Forelimb muscle (tissue), 1 donor: Measurements from ENCODE around the gene CLEC16A. TPM values are rescaled to one million over a fixed set of nuclear protein-coding genes. Genes with fewer than 3 reads are reported as not detected.

Experiments
- DNase-seq: peaks from one replicate; pipeline ENCODE4 v3.0.0-alpha.2; 2013; ENCODE audit warnings: low read depth
- polyA plus RNA-seq: library from polyadenylated mRNA; unstranded; fragments of 120-200 nt; gene quantifications from one replicate; pipeline ENCODE4 v1.2.1, GENCODE V29; 2013; ENCODE audit not compliant: insufficient read length

CLEC16A gene
- polyA plus RNA-seq, 1 donor = 14.5 TPM

- no peak for DNase-seq
These were observed 231.5 kb downstream of the CLEC16A start for GRCh38 chr16:11175787-11176341.

- DNase-seq = no peak
These were observed 233.3 kb downstream of the CLEC16A start for GRCh38 chr16:11177578-11178160.

DNA sequence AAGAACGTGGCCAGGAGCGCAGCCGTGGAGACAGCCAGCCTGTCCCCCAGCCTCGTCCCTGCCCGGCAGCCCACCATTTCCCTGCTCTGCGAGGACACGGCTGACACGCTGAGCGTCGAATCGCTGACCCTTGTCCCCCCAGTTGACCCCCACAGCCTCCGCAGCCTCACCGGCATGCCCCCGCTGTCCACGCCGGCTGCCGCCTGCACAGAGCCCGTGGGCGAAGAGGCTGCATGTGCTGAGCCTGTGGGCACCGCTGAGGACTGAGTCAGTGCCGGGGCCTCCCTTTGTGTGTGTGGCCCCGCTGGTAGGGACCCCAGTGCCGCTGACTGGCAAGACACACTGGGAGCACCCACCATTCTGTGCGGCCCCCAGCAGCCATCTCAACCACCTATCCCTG lies 234.1 kb downstream of the CLEC16A start:
- no peak for DNase-seq

DNA sequence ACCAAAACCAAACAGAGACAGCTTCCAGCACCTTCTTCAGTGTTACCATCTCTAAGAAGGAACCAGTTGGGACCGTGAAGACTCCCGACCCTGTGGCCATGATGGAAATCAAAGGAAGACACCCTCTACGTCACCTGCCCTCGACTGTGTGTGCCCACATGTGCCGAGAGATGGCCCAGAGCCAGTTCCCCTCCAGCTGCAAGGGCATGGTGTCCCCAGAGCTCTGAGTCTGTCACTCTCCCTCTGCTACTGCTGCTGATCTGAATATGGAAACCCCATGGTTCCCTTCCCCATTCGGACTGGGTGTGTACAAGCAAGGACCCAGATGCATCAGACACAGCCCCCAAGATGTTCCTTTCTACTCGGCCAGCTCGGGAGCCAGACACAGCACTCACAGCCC lies 235.2 kb downstream of the CLEC16A start:
- DNase-seq = no peak

GRCh38 chr16:11180489-11180888 lies 236.1 kb downstream of the CLEC16A start:
- DNase-seq = no peak

- DNase-seq = no peak
These were observed 237.0 kb downstream of the CLEC16A start for GRCh38 chr16:11181242-11181898.

DNA sequence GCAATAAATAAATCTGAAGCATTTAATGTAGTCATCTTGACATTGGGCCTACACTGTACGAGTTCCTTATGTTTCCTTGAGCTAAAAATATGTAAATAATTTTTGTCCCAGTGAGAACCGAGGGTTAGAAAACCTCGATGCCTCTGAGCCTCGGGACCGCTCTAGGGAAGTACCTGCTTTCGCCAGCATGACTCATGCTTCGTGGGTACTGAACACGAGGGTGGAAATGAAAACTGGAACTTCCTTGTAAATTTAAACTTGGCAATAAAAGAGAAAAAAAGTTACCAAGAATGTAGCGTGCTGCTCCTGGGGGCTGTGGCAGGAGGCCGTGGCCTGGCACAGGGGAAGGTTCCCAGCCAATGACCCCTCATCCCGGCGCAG lies 237.5 kb downstream of the CLEC16A start:
- DNase-seq = no peak

- DNase-seq = no peak
These were observed 238.0 kb downstream of the CLEC16A start for GRCh38 chr16:11182411-11182810.

GRCh38 chr16:11183035-11183812 lies 238.9 kb downstream of the CLEC16A start:
- no peak for DNase-seq

- no peak for DNase-seq
These were observed 239.6 kb downstream of the CLEC16A start for GRCh38 chr16:11183951-11184350.

- DNase-seq = no peak
These were observed 243.2 kb downstream of the CLEC16A start for GRCh38 chr16:11187522-11188023.

- DNase-seq = no peak
These were observed 244.7 kb downstream of the CLEC16A start for GRCh38 chr16:11188801-11189740.

DNA sequence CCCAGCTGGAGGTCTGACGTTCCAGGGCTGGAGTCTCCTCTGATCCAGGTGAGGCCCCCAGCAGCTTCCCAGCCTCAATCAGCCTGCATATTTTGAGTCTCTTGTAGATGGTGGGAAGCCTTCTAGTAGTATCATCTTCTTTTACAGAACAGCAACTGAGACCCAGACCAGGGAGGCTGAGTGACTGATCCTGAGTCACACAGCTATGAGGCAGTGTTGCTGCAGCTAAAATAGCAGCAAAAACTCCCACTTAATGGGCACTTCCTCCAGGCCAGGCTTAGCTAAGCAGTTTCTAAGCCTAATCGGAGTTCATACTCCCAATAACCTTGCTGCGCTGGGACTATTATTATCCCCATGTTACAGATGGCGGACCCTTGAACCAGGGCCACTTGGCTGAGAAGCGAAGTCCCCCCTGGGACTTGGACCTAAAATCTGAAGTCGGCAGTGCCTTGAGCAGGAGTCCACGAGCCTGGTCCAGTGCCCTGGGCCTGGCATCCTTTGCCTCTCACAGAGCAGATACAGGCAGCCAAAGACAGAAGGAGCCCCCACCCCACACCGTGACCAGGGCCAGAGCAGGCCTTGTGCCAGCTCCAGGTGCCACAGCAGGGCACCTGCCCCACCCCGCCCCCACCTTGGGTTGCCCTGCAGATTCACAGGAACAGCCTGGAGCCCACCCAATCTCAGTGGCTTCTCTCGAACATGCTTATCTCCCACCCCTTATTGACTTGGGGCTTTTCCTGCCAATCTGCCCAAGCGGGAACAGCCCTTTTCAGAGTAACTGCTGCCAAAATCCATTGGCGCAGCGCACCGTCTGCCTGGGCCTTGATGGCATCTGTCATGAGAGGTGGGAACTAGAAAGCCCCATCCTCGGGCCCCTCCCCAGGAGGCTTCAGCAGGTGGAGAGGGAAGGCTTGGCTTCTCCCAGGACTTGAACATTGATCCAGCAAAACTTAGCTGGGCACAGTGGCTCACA lies 246.5 kb downstream of the CLEC16A start:
- no peak for DNase-seq

- no peak for DNase-seq
These were observed 247.3 kb downstream of the CLEC16A start for GRCh38 chr16:11191665-11192064.

GRCh38 chr16:11193494-11193893 lies 249.1 kb downstream of the CLEC16A start:
- no peak for DNase-seq

DNA sequence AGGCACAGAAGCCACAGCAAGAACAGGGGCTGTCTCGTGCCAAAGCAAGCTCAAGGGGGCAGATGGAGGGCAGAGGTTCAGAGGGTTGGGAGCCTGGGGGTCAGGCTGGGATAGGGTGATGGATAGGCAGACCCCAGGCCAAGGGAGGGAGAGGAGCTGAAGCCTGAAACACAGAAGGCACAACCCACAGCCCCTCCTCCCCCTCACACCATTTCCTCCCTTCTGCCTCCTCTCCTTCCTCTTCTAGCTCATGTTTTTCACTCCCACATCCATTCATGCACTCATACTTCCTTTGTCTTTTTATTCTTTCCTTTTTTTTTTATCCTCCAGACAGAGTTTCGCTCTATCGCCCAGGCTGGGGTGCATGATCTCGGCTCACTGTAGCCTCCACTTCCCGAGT lies 250.5 kb downstream of the CLEC16A start:
- no peak for DNase-seq

- no peak for DNase-seq
These were observed 252.0 kb downstream of the CLEC16A start for GRCh38 chr16:11196286-11196828.

GRCh38 chr16:11198375-11198774 lies 254.0 kb downstream of the CLEC16A start:
- DNase-seq = no peak

GRCh38 chr16:11198828-11199227 lies 254.5 kb downstream of the CLEC16A start:
- DNase-seq = no peak

DNA sequence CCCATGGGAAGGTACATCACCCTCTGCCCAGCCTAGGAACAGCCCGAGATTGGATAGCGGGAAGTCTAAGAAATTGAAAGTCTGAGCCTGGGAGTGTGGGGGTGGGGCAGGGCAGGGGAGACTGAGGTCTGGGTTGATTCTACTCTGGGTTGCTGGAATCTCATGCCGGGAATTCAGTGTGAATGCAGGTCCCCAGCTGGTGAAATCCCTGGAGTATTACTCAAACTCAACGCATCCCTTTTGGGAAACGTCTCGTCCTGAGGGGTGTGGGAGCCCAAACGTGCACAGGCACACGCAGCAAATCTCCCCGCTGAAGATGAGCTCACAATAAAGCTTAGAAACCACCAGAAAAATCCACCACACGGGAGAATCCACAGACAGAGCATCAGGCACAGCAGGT lies 256.2 kb downstream of the CLEC16A start:
- no peak for DNase-seq
